Stomach smooth muscle (tissue), 2 donors: Measurements from ENCODE around the gene ZSWIM5.
A peak's percentile ranks its signal among the peaks of the same experiment; 100 is the strongest.
"Not testable (repeated sequence)": the region's sequence is repeated elsewhere in the genome, so short reads cannot be mapped to it uniquely, and the experiment has no call there.

ENCODE experiments used
- H3K27ac ChIP-seq: one replicate; pipeline ENCODE4 v1.7.0; 2013; ENCODE audit warnings: mild to moderate bottlenecking, low read length, inconsistent platforms
- H3K27me3 ChIP-seq, 2 donors: one replicate each; pipeline ENCODE4 v1.7.0; 2013; ENCODE audit warnings: low read length in 2 of 2; ENCODE audit not compliant: insufficient read depth in 2 of 2, control insufficient read depth in 1 of 2
- H3K36me3 ChIP-seq, 2 donors: one replicate each; pipeline ENCODE4 v1.7.0; 2013; ENCODE audit warnings: low read length in 2 of 2; ENCODE audit not compliant: control insufficient read depth in 2 of 2, insufficient read depth in 2 of 2
- H3K4me1 ChIP-seq: one replicate; pipeline ENCODE4 v1.7.0; 2013; ENCODE audit warnings: low read length; ENCODE audit not compliant: control insufficient read depth, insufficient read depth
- H3K4me3 ChIP-seq, 2 donors: one replicate each; pipeline ENCODE4 v1.7.0; 2013; ENCODE audit warnings: low read length in 2 of 2
- H3K9ac ChIP-seq, 2 donors: one replicate each; pipeline ENCODE4 v1.7.0; 2013; ENCODE audit warnings: low read length in 2 of 2, mild to moderate bottlenecking in 1 of 2
- H3K9me3 ChIP-seq, 2 donors: one replicate each; pipeline ENCODE4 v1.7.0; 2013; ENCODE audit warnings: low read length in 2 of 2; ENCODE audit not compliant: control insufficient read depth in 2 of 2
- donor health status: healthy.
- donor health status: Pancreatic carcinoma.

ZSWIM5 gene

DNA sequence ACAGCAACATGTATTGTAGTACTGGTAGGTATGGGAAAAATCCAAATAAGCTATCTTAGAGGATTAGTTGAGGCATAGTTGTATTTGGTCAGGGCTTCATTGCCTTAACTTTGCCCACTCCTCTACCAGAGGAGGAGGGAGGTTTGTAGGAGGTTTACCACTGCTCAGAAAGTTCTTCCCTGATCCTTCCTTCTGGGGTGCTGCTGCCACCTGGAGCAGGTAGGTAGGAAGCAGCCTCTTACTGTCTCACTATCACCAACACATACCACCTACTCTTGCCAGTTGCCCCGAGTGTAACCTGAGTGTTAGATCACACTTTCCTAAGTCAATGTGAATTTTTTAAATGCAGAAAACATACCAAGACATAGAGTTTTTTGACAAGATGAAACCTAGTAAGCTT is 24.1 kb upstream of the ZSWIM5 start:
- Histone ChIP-seq H3K4me1 (no peaks in the 10 kb centered on the region), H3K4me3 (no peak overlapping the region), H3K27me3 (peaks cover 0 to 2% of the 10 kb centered on the region in 2 donors), H3K27ac (no peak overlapping the region), H3K36me3 (no peaks in the 10 kb centered on the region), H3K9me3 (no peaks in the 10 kb centered on the region), H3K9ac (no peak overlapping the region)

- no peaks in the 10 kb centered on the region for H3K9me3 ChIP-seq
- H3K9ac ChIP-seq = no peak overlapping the region
- no peak overlapping the region for H3K27ac ChIP-seq
- H3K4me3 ChIP-seq = no peak overlapping the region
- no peaks in the 10 kb centered on the region for H3K36me3 ChIP-seq
- H3K4me1 ChIP-seq = no peaks in the 10 kb centered on the region
- peaks cover 0 to 2% of the 10 kb centered on the region in 2 donors for H3K27me3 ChIP-seq
These were observed 19.2 kb upstream of the ZSWIM5 start for GRCh38 chr1:45225598-45225997.

DNA sequence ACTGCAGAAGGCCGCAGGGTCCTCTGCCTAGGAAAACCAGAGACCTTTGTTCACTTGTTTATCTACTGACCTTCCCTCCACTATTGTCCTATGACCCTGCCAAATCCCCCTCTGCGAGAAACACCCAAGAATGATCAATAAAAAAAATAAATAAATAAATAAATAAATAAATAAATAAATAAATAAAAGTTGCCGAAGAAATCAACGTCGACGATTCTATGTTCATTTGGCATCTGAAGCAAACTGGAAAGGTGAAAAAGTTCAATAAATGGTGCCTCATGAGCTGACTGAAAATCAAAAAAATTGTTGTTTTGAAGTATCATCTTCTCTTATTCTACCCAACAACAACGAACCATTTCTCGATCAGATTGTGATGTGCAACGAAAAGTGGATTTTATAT is 17.3 kb upstream of the ZSWIM5 start:
- H3K4me1 ChIP-seq, H3K27ac ChIP-seq, H3K9ac ChIP-seq, H3K36me3 ChIP-seq, H3K4me3 ChIP-seq, H3K27me3 ChIP-seq, H3K9me3 ChIP-seq: not testable (repeated sequence)

- no peak overlapping the region for H3K27ac ChIP-seq
- H3K36me3 ChIP-seq = no peaks in the 10 kb centered on the region
- H3K9me3 ChIP-seq = no peaks in the 10 kb centered on the region
- no peak overlapping the region for H3K4me3 ChIP-seq
- no peak overlapping the region for H3K9ac ChIP-seq
- no peaks in the 10 kb centered on the region for H3K27me3 ChIP-seq
- no peaks in the 10 kb centered on the region for H3K4me1 ChIP-seq
These were observed 15.3 kb upstream of the ZSWIM5 start for GRCh38 chr1:45221716-45222115.

DNA sequence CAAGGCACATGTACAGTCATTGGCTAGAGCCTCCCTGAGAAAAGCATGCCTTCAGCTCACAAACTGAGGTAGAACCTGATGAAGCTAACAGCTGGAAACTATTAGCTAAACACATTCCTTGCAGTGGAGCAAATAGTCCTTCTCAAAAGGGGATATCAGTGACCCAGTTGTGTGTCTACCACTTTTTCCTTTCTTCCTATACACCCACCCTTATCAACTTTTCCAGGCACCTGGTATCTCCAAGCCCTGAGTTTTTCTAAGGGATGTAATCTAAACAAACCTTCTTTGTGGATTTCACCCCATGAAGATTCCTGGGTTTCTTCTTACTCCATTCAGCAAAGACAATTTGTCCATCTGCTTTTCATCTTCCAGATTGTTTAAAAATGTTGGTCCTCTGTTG is 10.5 kb upstream of the ZSWIM5 start:
- no peaks in the 10 kb centered on the region for H3K27me3 ChIP-seq
- H3K4me1 ChIP-seq = no peaks in the 10 kb centered on the region

GRCh38 chr1:45216200-45216541 is 9.8 kb upstream of the ZSWIM5 start:
- no peaks in the 10 kb centered on the region for H3K9me3 ChIP-seq
- H3K4me3 ChIP-seq = no peak overlapping the region
- H3K27me3 ChIP-seq = no peaks in the 10 kb centered on the region
- H3K4me1 ChIP-seq = no peaks in the 10 kb centered on the region
- H3K9ac ChIP-seq = no peak overlapping the region
- H3K27ac ChIP-seq = no peak overlapping the region
- no peaks in the 10 kb centered on the region for H3K36me3 ChIP-seq

More for the DNA sequence above, 10.5 kb upstream of the ZSWIM5 start:
- H3K9me3 ChIP-seq = no peaks in the 10 kb centered on the region
- no peaks in the 10 kb centered on the region for H3K36me3 ChIP-seq
- no peak overlapping the region for H3K4me3 ChIP-seq
- no peak overlapping the region for H3K27ac ChIP-seq
- H3K9ac ChIP-seq = no peak overlapping the region

DNA sequence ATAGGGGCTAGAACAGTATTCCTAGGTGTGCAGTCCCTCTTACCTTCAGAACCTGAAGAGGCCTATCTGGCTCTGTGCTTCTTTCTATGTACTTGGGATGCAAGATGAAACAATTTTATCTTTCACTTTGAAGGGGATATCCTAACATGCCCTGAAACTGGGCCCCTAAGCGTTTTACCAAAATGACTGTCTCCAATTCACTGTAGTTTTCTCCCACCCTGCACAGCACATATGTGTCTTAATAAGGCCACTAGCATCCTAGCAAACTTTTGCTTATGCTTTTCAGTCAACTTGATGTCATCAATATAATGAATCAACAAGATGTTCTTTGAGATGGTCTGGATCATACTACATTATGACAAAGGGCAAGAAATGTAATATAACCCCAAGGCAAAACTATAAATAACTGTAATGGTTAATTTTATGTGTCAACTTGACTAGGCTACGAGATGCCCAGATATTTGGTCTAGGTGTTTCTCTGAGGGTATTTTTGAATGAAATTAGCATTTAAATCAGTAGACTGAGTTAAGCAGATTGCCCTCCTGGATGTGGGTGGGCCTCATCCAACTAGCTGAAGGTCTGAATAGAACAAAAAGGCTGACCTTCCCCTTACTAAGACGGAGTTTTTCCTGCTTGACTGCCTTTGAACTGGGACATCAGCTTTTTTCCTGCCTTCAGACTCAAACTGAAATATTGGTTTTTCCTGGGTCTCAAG is 9.2 kb upstream of the ZSWIM5 start:
- Histone ChIP-seq H3K27ac (no peak overlapping the region), H3K9ac (no peak overlapping the region), H3K4me1 (no peaks in the 10 kb centered on the region), H3K9me3 (no peaks in the 10 kb centered on the region), H3K36me3 (no peaks in the 10 kb centered on the region), H3K4me3 (no peak overlapping the region), H3K27me3 (no peaks in the 10 kb centered on the region)

- no peak overlapping the region for H3K27ac ChIP-seq
- H3K36me3 ChIP-seq = no peaks in the 10 kb centered on the region
- no peak overlapping the region for H3K9ac ChIP-seq
- H3K27me3 ChIP-seq = no peaks in the 10 kb centered on the region
- no peaks in the 10 kb centered on the region for H3K4me1 ChIP-seq
- H3K4me3 ChIP-seq = no peak overlapping the region
- no peaks in the 10 kb centered on the region for H3K9me3 ChIP-seq
These were observed 7.5 kb upstream of the ZSWIM5 start for GRCh38 chr1:45213892-45214291.

DNA sequence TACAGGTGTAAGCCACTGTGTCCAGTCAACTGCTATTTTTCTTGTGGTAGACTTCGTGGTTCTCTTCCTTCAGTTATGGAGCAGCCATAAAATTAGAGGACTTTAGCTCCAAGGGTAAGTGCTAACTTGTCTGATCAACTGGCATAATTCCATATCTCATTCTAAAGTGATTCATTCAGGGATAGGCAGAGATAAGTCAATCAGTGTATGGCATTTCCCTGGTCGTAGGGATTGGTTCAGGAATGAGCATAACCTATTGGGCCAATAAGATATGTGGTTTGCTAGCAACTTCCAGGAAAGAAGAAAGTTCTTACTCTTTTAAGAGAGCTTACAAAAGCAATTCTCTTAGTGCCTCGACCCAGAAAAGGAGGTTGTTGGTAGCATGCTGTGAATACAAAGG is 4.7 kb upstream of the ZSWIM5 start:
- no peak overlapping the region for H3K4me3 ChIP-seq
- no peaks in the 10 kb centered on the region for H3K36me3 ChIP-seq
- peaks cover 4% of the 10 kb centered on the region for H3K4me1 ChIP-seq
- H3K27ac ChIP-seq = no peak overlapping the region
- H3K9ac ChIP-seq = no peak overlapping the region
- no peaks in the 10 kb centered on the region for H3K9me3 ChIP-seq
- H3K27me3 ChIP-seq = no peaks in the 10 kb centered on the region

- H3K36me3 ChIP-seq = no peaks in the 10 kb centered on the region
- peaks cover 8% of the 10 kb centered on the region for H3K4me1 ChIP-seq
- peak overlapping the region; percentile 81 to 89 for H3K4me3 ChIP-seq
- peak overlapping the region; percentile 62 for H3K27ac ChIP-seq
- H3K9me3 ChIP-seq = no peaks in the 10 kb centered on the region
- H3K9ac ChIP-seq = peak overlapping the region; percentile 81 to 87
- H3K27me3 ChIP-seq = no peaks in the 10 kb centered on the region
These were observed 611 bp upstream of the ZSWIM5 start for GRCh38 chr1:45206808-45207623.
